Measurements from ENCODE around the gene HAPSTR1. TPM values are rescaled to one million over a fixed set of nuclear protein-coding genes. Genes with fewer than 3 reads are reported as not detected.

HAPSTR1 gene
- total RNA-seq, 1 experiment from 2014 or later = 82.8 TPM

DNA sequence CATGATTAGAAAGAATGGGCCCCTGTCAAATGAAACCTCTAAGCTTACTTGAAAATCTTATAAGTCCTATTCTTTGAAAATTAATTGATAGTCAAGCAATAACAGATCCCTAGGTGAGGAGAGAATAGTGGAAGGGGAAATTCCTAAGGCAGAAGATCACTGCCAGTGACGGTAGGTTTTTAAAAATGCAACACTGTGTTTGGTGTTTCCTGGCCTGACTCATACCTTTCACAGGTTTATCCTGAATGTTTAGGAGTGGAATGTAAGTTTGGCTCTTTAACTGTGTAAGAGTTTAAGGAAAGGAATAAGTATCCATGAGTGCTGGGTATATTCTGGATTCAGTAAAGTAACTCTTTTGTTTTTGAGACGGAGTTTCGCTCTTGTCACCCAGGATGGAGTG, 23.8 kb downstream of the HAPSTR1 start:
- Histone ChIP-seq H3K79me2 (ENCODE audit: low read depth) (peaks cover 98% of the 10 kb centered on the region), H3K9me2 (ENCODE audit: insufficient read depth) (no peaks in the 10 kb centered on the region), H3K27ac (peak overlapping the region; percentile 89), H3K4me3 (peak overlapping the region; percentile 35; the same call in 1 of the 2 replicates), H3K36me3 (ENCODE audit: low read depth) (peaks cover 46% of the 10 kb centered on the region), H3K27me3 (ENCODE audit: insufficient read depth, low read depth) (no peaks in the 10 kb centered on the region), H3K4me2 (peak overlapping the region; percentile 73), H3K9me3 (ENCODE audit: insufficient read depth, low read depth) (no peaks in the 10 kb centered on the region), H2AFZ (no peak overlapping the region), H3F3A (ENCODE audit: insufficient read depth, low read depth) (peaks cover 72% of the 10 kb centered on the region), H4K20me1 (ENCODE audit: insufficient read depth) (peaks cover 29% of the 10 kb centered on the region), H3K4me1 (replicated peaks; ENCODE audit: insufficient read depth) (peaks cover 66% of the 10 kb centered on the region)
- TF ChIP-seq CTCF (conservative IDR thresholded peaks at IDR 0.05) (no peak), EZH2 (IDR thresholded peaks at IDR 0.05; ENCODE audit: low read depth) (no peak)
- BruUV-seq (replicated peaks) = no TSS peak
- intact Hi-C loops (cut with micrococcal nuclease; ENCODE audit: unreplicated experiment) = loop anchor here (1.0 kb wide), 1 partner anchor 16 kb away; no protein-coding TSS in a partner anchor
- POLR2A ChIA-PET (ENCODE audit: unreplicated experiment) = no interaction called here
- peak; percentile 43 to 91 for DNase-seq
- CTCF ChIA-PET = no interaction called here

DNA sequence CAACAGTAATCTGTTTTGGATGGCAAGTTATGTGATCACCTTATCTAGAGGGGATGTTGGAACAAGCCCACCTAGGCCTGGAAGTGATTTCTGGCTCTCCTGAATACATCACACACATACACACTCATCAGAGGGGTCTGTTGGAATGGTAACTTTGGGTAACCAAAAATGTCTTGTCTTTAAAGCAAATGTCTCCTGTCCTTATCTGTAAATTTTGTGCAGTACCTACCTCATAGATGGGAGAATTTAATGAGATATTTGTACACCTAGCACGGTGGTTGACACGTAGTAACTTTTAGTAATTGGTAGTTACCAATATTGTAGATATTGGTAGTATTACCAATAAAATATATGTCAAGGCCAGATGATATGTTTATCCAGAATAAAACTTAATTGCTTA, 24.7 kb downstream of the HAPSTR1 start:
- ChIA-PET CTCF (no interaction called here), POLR2A (ENCODE audit: unreplicated experiment) (no interaction called here)
- no peak for TF ChIP-seq CTCF (conservative IDR thresholded peaks at IDR 0.05)
- no peak for TF ChIP-seq EZH2 (IDR thresholded peaks at IDR 0.05; ENCODE audit: low read depth)
- H3K4me3 ChIP-seq = peak overlapping the region; percentile 35
- DNase-seq = no peak
- peaks cover 97% of the 10 kb centered on the region for H3K79me2 ChIP-seq (ENCODE audit: low read depth)
- no peak overlapping the region for H2AFZ ChIP-seq
- H3K36me3 ChIP-seq (ENCODE audit: low read depth) = peaks cover 46% of the 10 kb centered on the region
- no peaks in the 10 kb centered on the region for H3K9me3 ChIP-seq (ENCODE audit: insufficient read depth, low read depth)
- no peaks in the 10 kb centered on the region for H3K27me3 ChIP-seq (ENCODE audit: insufficient read depth, low read depth)
- peaks cover 58% of the 10 kb centered on the region for H3K4me1 ChIP-seq (replicated peaks; ENCODE audit: insufficient read depth)
- H3K4me2 ChIP-seq = peak overlapping the region; percentile 73
- peaks cover 21% of the 10 kb centered on the region for H4K20me1 ChIP-seq (ENCODE audit: insufficient read depth)
- H3K27ac ChIP-seq = peak overlapping the region; percentile 89
- no TSS peak for BruUV-seq (replicated peaks)
- intact Hi-C loops (cut with micrococcal nuclease; ENCODE audit: unreplicated experiment) = no loop called here
- no peaks in the 10 kb centered on the region for H3K9me2 ChIP-seq (ENCODE audit: insufficient read depth)
- peaks cover 80% of the 10 kb centered on the region for H3F3A ChIP-seq (ENCODE audit: insufficient read depth, low read depth)

DNA sequence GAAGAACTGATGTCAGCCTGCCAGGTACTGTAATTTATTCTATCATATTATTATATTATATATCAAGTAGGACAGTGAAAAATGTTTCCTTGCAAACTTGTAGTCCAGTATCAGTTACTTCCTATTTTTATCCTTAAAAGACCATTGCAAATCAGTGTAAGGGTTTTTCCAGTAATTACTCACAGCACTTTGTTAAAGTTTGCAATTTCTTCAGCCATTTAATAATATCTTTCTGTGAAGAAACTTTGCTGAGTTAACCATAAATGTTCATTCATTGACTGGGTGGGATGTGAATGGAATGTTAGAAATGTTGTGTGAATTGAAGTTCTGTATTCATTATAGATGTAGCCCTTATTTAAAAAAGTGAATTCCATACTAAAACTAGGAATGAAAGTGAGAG, 26.7 kb downstream of the HAPSTR1 start:
- no TSS peak for BruUV-seq (replicated peaks)
- Histone ChIP-seq H3K9me3 (ENCODE audit: insufficient read depth, low read depth) (no peaks in the 10 kb centered on the region), H3K79me2 (ENCODE audit: low read depth) (peaks cover 95% of the 10 kb centered on the region), H3K4me3 (no peak overlapping the region), H3K4me1 (replicated peaks; ENCODE audit: insufficient read depth) (peaks cover 54% of the 10 kb centered on the region), H3K9me2 (ENCODE audit: insufficient read depth) (no peaks in the 10 kb centered on the region), H3K27me3 (ENCODE audit: insufficient read depth, low read depth) (no peaks in the 10 kb centered on the region), H3K36me3 (ENCODE audit: low read depth) (peaks cover 32% of the 10 kb centered on the region), H3F3A (ENCODE audit: insufficient read depth, low read depth) (peaks cover 81% of the 10 kb centered on the region), H4K20me1 (ENCODE audit: insufficient read depth) (peaks cover 6% of the 10 kb centered on the region; the same call in 1 of the 2 replicates), H3K27ac (no peak overlapping the region; the same call in 1 of the 2 replicates), H2AFZ (no peak overlapping the region), H3K4me2 (no peak overlapping the region)
- POLR2A ChIA-PET (ENCODE audit: unreplicated experiment) = interaction anchor here (0.6 kb wide), 1 partner anchor 21 kb away, joined by 3 read pairs; no protein-coding TSS in a partner anchor
- CTCF ChIA-PET = no interaction called here
- DNase-seq = no peak
- intact Hi-C loops (cut with micrococcal nuclease; ENCODE audit: unreplicated experiment) = no loop called here
- no peak for TF ChIP-seq CTCF (conservative IDR thresholded peaks at IDR 0.05)
- TF ChIP-seq EZH2 (IDR thresholded peaks at IDR 0.05; ENCODE audit: low read depth) = no peak

Measured in PC-9 (cell line).